Right lobe of liver (tissue), 4 donors: ENCODE measurements around the gene PRDM8.

ENCODE experiments used
- CTCF ChIP-seq, 4 donors: fragments of 200-600 bp in 3 of 4; fragments of 450-650 bp in 1 of 4; IDR thresholded peaks; one replicate each; pipeline versions ENCODE4 v1.5.1 to v1.8.0; 2016 to 2022; ENCODE audit warnings: antibody characterized with exemption in 4 of 4, mild to moderate bottlenecking in 2 of 4
- POLR2A ChIP-seq: fragments of 450-650 bp; IDR thresholded peaks from one replicate; pipeline ENCODE4 v1.6.1; 2017; ENCODE audit warnings: antibody characterized with exemption, mild to moderate bottlenecking
- donor health status: DM: no; HTN: no; CAD: no.
- donor health status: DM: no; HTN: no; CAD: no.
- donor health status: DM: no; HTN: yes; CAD: no.

- TF ChIP-seq CTCF (IDR thresholded peaks at IDR 0.05), result peak in 3 of 4 donors; percentile 30 to 41 (median 36)
- TF ChIP-seq POLR2A, result no peak
These were observed 23.9 kb downstream of the PRDM8 start for GRCh38 chr4:80221161-80221560.
